Measurements from ENCODE around the gene KEAP1.
A peak's percentile ranks its signal among the peaks of the same experiment; 100 is the strongest.

Gene KEAP1

DNA sequence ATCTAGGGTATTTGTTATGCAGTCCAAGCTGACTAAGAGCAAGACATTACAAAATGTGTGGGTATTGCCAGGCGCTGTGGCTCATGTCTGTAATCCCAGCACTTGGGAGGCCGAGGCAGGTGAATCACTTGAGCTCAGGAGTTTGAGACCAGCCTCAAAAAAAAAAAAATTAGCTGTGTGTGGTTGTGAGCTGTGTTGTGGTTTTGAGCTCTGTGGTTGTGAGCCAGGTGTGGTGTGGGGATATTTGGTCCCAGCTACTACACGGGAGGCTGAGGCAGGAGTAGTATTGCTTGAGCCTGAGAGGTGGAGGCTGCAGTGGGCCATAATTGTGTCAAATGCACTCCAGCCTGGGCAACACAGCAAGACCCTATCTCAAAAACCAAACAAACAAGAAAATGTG, 5.6 kb upstream of the KEAP1 start:
- no peak for DNase-seq (ENCODE audit: low read depth in 1 of 2, low spot score in 1 of 2)
- no peak overlapping the region for H3K27ac ChIP-seq (replicated peaks)
- H3K4me3 ChIP-seq (replicated peaks; ENCODE audit: insufficient read depth, low read length) = no peak overlapping the region
- peaks cover 9% of the 10 kb centered on the region for H3K27me3 ChIP-seq (ENCODE audit: insufficient read depth, poor library complexity, severe bottlenecking)
- no peak for TF ChIP-seq SPI1 (IDR thresholded peaks at IDR 0.05; ENCODE audit: borderline replicate concordance, low read depth)
- no peak for TF ChIP-seq CTCF (IDR thresholded peaks at IDR 0.05; ENCODE audit: insufficient read depth, low read length)
- TF ChIP-seq GABPA (IDR thresholded peaks at IDR 0.05; ENCODE audit: low read depth) = no peak
- no peak for TF ChIP-seq REST (IDR thresholded peaks at IDR 0.05; ENCODE audit: insufficient replicate concordance, low read depth)
- TF ChIP-seq POLR2AphosphoS5 (IDR thresholded peaks at IDR 0.05; ENCODE audit: low read depth) = no peak

DNA sequence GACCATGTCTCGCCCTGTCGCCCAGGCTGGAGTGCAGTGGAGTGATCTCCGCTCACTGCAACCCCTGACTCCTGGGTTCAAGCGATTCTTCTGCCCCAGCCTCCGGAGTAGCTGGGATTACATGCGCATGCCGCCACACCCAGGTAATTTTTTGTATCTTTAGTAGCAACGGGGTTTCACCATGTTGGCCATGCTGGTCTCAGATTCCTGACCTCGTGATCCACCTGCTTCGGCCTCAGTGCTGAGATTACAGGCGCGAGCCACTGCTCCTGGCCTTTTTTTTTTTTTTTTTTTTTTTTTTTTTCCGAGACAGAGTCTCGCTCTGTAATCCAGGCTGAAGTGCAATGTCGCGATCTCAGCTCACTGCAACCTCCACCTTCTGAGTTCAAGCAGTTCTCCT, 4.9 kb upstream of the KEAP1 start:
- Histone ChIP-seq H3K27me3 (ENCODE audit: insufficient read depth, poor library complexity, severe bottlenecking) (peaks cover 2% of the 10 kb centered on the region), H3K27ac (replicated peaks) (no peak overlapping the region), H3K4me3 (replicated peaks; ENCODE audit: insufficient read depth, low read length) (no peak overlapping the region)
- TF ChIP-seq REST (IDR thresholded peaks at IDR 0.05; ENCODE audit: insufficient replicate concordance, low read depth) (no peak), SPI1 (IDR thresholded peaks at IDR 0.05; ENCODE audit: borderline replicate concordance, low read depth) (no peak), POLR2AphosphoS5 (IDR thresholded peaks at IDR 0.05; ENCODE audit: low read depth) (no peak), GABPA (IDR thresholded peaks at IDR 0.05; ENCODE audit: low read depth) (no peak), CTCF (IDR thresholded peaks at IDR 0.05; ENCODE audit: insufficient read depth, low read length) (no peak)
- no peak for DNase-seq (ENCODE audit: low read depth in 1 of 2, low spot score in 1 of 2)

- H3K27ac ChIP-seq (replicated peaks) = no peak overlapping the region
- DNase-seq (ENCODE audit: low read depth in 1 of 2, low spot score in 1 of 2) = peak; percentile 47 to 83
- no peaks in the 10 kb centered on the region for H3K27me3 ChIP-seq (ENCODE audit: insufficient read depth, poor library complexity, severe bottlenecking)
- TF ChIP-seq CTCF (IDR thresholded peaks at IDR 0.05; ENCODE audit: insufficient read depth, low read length) (peak; percentile 73), SPI1 (IDR thresholded peaks at IDR 0.05; ENCODE audit: borderline replicate concordance, low read depth) (no peak), POLR2AphosphoS5 (IDR thresholded peaks at IDR 0.05; ENCODE audit: low read depth) (no peak)
- no peak overlapping the region for H3K4me3 ChIP-seq (replicated peaks; ENCODE audit: insufficient read depth, low read length)
Measured at GRCh38 chr19:10505583-10506229, 2.5 kb upstream of the KEAP1 start.

- peak overlapping the region; percentile 100 for H3K27ac ChIP-seq (replicated peaks)
- peak; percentile 66 for TF ChIP-seq REST (IDR thresholded peaks at IDR 0.05; ENCODE audit: insufficient replicate concordance, low read depth)
- TF ChIP-seq SPI1 (IDR thresholded peaks at IDR 0.05; ENCODE audit: borderline replicate concordance, low read depth) = no peak
- peak; percentile 75 for TF ChIP-seq POLR2AphosphoS5 (IDR thresholded peaks at IDR 0.05; ENCODE audit: low read depth)
- H3K27me3 ChIP-seq (ENCODE audit: insufficient read depth, poor library complexity, severe bottlenecking) = no peaks in the 10 kb centered on the region
- DNase-seq (ENCODE audit: low read depth in 1 of 2, low spot score in 1 of 2) = peak; percentile 90 to 95
- peak overlapping the region; percentile 65 for H3K4me3 ChIP-seq (replicated peaks; ENCODE audit: insufficient read depth, low read length)
Measured at GRCh38 chr19:10502524-10503001, 593 bp downstream of the KEAP1 start.

All from HL-60 (cell line).